ENCODE data around the gene ST8SIA6.

The ST8SIA6 gene

DNA sequence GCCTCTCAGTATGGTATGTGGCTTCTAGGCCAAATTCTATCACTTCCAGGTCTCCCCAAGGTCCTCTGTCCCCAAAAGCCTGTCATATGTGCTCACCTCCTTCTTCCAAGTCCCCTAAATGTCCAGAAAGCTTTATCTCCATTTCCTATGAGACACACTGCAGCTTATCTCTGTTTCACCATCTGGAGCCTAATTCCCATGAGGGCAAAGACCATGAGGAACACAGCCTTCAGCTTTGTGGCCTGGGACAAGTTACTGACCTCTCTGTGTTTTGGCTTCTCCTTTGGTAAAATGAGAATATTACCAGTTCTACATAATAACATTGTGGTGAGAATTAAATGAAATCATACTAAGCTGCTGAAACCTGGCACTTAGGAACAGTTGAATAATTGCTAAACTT lies 19.2 kb downstream of the ST8SIA6 start:
- H3K4me3 ChIP-seq (ENCODE audit: low read length), result no peak overlapping the region
- TF ChIP-seq, protein P1, sequence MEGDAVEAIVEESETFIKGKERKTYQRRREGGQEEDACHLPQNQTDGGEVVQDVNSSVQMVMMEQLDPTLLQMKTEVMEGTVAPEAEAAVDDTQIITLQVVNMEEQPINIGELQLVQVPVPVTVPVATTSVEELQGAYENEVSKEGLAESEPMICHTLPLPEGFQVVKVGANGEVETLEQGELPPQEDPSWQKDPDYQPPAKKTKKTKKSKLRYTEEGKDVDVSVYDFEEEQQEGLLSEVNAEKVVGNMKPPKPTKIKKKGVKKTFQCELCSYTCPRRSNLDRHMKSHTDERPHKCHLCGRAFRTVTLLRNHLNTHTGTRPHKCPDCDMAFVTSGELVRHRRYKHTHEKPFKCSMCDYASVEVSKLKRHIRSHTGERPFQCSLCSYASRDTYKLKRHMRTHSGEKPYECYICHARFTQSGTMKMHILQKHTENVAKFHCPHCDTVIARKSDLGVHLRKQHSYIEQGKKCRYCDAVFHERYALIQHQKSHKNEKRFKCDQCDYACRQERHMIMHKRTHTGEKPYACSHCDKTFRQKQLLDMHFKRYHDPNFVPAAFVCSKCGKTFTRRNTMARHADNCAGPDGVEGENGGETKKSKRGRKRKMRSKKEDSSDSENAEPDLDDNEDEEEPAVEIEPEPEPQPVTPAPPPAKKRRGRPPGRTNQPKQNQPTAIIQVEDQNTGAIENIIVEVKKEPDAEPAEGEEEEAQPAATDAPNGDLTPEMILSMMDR (conservative IDR thresholded peaks at IDR 0.05; ENCODE audit: low read length), result no peak
- DNase-seq (ENCODE audit: low read depth), result no peak

DNA sequence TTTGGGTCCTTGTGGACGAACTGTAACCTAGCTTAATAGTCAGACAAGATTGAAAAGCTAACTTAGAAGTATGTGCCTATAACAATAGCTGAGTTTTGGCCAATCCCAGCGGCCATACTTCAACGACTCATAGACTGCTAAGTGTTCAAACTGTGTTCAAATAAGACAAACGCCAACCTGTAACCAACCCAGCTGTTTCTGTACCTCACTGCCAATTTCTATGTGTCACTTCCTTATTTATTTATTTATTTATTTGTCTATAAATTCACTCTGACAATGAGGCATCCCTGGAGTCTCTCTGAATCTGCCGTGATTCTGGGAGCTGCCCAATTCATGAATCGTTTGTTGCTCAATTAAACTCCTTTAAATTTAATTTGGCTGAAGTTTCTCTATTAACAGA lies 21.7 kb downstream of the ST8SIA6 start:
- no peak overlapping the region for H3K4me3 ChIP-seq (ENCODE audit: low read length)
- TF ChIP-seq, protein P1 (conservative IDR thresholded peaks at IDR 0.05; ENCODE audit: low read length), result no peak
- no peak for DNase-seq (ENCODE audit: low read depth)

DNA sequence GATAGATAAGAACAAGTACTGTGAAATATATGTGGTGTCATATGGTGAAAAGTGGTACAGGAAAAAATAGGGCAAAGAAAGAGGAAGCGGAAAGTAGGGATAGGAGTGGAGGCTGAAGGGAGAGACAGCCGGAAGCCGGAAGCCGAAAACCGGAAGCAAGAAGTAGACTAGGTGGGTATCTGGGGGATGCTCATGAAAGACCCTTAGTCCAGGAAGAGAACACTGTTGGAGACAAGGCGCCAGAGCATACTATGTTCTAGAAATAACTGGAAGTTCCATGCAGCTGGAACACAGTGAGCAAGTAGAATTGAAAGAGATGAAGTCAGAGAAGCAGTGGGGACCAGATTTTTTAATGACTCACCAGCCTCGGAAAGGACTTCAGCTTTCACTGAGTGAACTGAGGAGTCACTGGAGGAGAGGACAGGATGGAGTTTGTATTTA lies 22.5 kb downstream of the ST8SIA6 start:
- DNase-seq (ENCODE audit: low read depth), result peak; percentile 42
- no peak overlapping the region for H3K4me3 ChIP-seq (ENCODE audit: low read length)
- TF ChIP-seq, protein P1 (conservative IDR thresholded peaks at IDR 0.05; ENCODE audit: low read length), result 0 out of 2 replicates have a peak, but pooled peaks have one; percentile 1

DNA sequence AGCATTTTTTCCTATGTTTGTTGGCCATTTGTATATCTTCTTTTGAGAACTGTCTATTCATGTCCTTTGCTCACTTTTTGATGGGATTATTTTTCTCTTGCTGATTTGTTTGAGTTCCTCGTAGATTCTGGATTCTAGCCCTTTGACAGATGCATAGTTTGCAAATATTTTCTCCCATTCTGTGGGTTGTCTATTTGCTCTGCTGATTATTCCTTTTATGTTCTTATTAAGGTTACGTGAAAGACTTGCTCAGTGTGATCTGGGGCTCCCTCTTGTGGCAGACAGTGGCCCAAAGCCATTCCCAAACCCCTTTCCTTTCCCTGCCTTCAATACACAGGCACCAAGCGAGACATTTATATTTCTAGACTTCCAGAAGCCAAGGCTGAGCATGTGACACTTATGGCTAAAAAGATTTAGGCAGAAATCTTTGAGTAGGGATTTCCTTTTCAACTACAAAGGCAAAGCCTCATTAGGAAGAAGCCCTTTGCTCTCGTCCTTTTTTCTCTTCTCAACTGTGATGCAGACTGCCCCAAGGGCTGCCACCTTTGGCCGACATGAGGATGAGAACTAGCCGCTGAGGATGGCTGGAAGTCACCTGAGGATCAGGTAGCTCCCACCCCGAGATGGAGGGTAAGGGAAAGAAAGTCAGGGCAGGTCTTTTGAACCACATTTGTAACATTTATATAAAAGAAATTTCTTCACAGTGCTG lies 23.6 kb downstream of the ST8SIA6 start:
- TF ChIP-seq, protein P1 (conservative IDR thresholded peaks at IDR 0.05; ENCODE audit: low read length), result peak; percentile 96
- peak; percentile 75 for DNase-seq (ENCODE audit: low read depth)

DNA sequence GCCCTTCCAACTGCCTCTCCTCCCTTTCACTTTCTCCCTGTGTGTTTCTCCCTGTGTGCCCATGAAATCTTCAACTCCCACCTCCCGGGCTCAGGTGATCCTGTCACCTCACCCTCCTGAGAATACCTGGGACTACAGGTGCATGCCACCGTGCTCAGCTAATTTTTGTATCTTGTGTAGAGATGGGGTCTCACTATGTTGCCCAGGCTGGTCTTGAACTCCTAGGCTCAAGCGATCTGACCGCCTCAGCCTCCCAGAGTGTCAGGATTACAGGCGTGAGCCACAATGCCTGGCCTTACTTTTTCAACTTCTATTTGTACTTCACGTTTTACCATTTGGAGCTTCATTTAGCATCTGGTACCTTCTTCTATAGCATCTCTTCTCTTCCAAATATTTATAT lies 24.9 kb downstream of the ST8SIA6 start:
- TF ChIP-seq, protein P1 (conservative IDR thresholded peaks at IDR 0.05; ENCODE audit: low read length), result no peak
- DNase-seq (ENCODE audit: low read depth), result no peak
- no peak overlapping the region for H3K4me3 ChIP-seq (ENCODE audit: low read length)

More for the DNA sequence above, 23.6 kb downstream of the ST8SIA6 start:
- no peak overlapping the region for H3K4me3 ChIP-seq (ENCODE audit: low read length)

DNA sequence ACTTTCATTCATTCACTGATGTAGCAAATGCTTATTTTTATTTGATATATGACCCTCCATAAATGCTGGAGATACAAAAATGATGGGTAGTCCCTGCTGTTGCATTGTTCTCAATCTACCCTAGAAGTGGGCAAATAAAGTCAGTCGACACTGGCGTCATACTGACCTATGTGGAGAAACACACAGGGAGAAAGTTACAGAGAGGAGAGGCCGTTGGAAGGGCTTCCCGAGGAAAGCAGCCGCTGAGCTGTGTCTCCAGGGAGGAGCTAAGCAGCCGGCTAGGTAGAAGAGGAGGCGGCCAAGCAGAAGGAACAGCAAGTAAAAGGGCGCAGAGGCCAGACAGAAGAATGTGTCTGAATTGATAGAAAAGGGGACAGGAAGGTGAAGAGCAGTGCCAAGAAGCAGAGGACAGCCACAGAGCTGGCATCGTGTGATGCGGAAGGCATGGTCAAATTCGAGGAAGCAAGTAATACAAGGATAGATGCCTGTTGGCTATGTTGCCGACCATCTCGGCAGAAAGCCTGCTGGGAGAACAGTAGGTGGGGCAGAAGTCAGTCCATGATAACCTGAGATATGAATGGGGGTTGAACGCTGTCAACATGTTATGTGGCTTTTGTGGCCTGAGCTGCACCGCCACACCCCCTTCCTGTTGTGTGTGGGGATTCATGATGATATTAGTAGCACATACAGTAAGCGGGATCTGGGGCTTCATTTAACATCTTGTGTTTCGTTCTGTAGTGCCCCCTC lies 25.9 kb downstream of the ST8SIA6 start:
- TF ChIP-seq, protein P1 (conservative IDR thresholded peaks at IDR 0.05; ENCODE audit: low read length), result no peak
- no peak for DNase-seq (ENCODE audit: low read depth)
- H3K4me3 ChIP-seq (ENCODE audit: low read length), result no peak overlapping the region
